ENCODE results near the gene NFIB.

DNA sequence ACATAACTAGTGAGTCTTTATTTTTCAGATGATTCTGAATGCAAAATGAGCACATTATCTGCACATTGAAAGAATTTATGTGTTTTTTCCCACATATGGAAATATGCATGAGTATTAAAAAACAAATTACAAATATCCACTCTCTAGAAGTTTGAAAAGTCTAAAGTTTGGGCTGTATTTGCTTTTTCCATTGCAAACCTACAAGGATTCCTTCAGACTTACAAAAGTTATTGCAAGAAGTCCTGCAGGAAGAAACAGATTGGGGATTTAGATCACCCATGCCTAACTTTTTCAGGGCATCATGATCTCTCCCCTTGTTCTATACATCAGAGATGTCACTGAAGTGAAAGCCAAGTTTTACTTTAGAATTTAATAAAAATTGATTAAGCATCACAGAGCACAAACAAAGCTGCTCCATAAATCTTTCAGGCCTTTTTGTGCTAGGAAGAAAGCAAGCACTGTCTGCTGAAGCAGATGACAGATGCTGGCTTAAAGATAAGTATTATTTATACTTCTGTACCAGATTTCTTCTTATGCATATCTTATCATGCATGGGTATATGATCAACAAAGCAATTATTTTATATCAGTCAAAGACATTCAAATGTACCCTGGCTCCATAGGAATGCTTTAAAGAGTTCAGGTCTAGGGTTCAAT is 71.7 kb downstream of the NFIB start:
- TF ChIP-seq, protein P1, sequence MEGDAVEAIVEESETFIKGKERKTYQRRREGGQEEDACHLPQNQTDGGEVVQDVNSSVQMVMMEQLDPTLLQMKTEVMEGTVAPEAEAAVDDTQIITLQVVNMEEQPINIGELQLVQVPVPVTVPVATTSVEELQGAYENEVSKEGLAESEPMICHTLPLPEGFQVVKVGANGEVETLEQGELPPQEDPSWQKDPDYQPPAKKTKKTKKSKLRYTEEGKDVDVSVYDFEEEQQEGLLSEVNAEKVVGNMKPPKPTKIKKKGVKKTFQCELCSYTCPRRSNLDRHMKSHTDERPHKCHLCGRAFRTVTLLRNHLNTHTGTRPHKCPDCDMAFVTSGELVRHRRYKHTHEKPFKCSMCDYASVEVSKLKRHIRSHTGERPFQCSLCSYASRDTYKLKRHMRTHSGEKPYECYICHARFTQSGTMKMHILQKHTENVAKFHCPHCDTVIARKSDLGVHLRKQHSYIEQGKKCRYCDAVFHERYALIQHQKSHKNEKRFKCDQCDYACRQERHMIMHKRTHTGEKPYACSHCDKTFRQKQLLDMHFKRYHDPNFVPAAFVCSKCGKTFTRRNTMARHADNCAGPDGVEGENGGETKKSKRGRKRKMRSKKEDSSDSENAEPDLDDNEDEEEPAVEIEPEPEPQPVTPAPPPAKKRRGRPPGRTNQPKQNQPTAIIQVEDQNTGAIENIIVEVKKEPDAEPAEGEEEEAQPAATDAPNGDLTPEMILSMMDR (IDR thresholded peaks at IDR 0.05), result no peak
- TF ChIP-seq EZH2 (IDR thresholded peaks at IDR 0.05) (no peak), EZH2phosphoT487 (IDR thresholded peaks at IDR 0.05) (no peak)
